Astrocyte of the cerebellum (primary cell): ENCODE results near the gene DTX4.

Experiments used
- DNase-seq: peaks from one replicate; pipeline ENCODE4 v3.0.0-alpha.2; 2011; ENCODE audit warnings: low read depth
- H3K4me3 ChIP-seq: 2 replicates; pipeline ENCODE4 v1.5.1; 2011; ENCODE audit warnings: mild to moderate bottlenecking, low read depth, low read length, moderate library complexity
- CTCF ChIP-seq: IDR thresholded peaks from 2 replicates; pipeline ENCODE4 v1.5.1; 2012; ENCODE audit warnings: low read length, low read depth, moderate library complexity, mild to moderate bottlenecking; ENCODE audit errors: missing control alignments
- in situ Hi-C: cut with HindIII; loops from 2 replicates; pipeline ENCODE4 v1.10.0; 2017; ENCODE audit warnings: low sequenced_read_pairs

The DTX4 gene

GRCh38 chr11:59254286-59254685 lies 82.4 kb downstream of the DTX4 start:
- DNase-seq = no peak
- TF ChIP-seq CTCF = no peak
- H3K4me3 ChIP-seq = no peak overlapping the region
- in situ Hi-C loops = no loop called here

- no peak for TF ChIP-seq CTCF
- in situ Hi-C loops = no loop called here
- DNase-seq = no peak
- H3K4me3 ChIP-seq = no peak overlapping the region
These were observed 83.3 kb downstream of the DTX4 start for GRCh38 chr11:59255281-59255680.
